Caco-2 (cell line): ENCODE data around the gene SUN1. TPM values are rescaled to one million over a fixed set of nuclear protein-coding genes. Genes with fewer than 3 reads are reported as not detected.

Source experiments
- BruUV-seq: library from RNA; stranded (reverse); fragments of 400-500 nt; replicated peaks from 2 replicates; lab custom pipeline; 2021; lab: Mats Ljungman, UMichigan
- CTCF ChIA-PET: fragments of 300-600 bp; sonication (Branson Sonifier 250); formaldehyde crosslinking; loops from one replicate; lab custom pipeline; 2022; ENCODE audit warnings: antibody characterized with exemption; lab: Charles Lee
- POLR2A ChIA-PET: fragments of 300-600 bp; sonication (Branson Sonifier 250); formaldehyde crosslinking; loops from one replicate; lab custom pipeline; 2022; ENCODE audit warnings: antibody characterized with exemption; lab: Charles Lee
- DNase-seq, 2 experiments: peaks; one replicate each; pipeline versions ENCODE4 v3.0.0 to v3.0.0-alpha.2; 2020 to 2022
- H3K27me3 ChIP-seq: replicated peaks from 2 replicates; pipeline ENCODE4 v1.6.0; 2011; ENCODE audit warnings: low read length; ENCODE audit not compliant: control insufficient read depth, insufficient read depth
- H3K36me3 ChIP-seq: 2 replicates; pipeline ENCODE4 v1.5.1; 2011; ENCODE audit warnings: low read length; ENCODE audit not compliant: control insufficient read depth, insufficient read depth
- H3K4me1 ChIP-seq: fragments of 250-450 bp; sonication (Bioruptor Pico); 2 replicates; pipeline ENCODE4 v1.5.1; 2020; ENCODE audit warnings: mild to moderate bottlenecking
- H3K4me3 ChIP-seq: 2 replicates; pipeline ENCODE4 v1.5.1; 2011; ENCODE audit warnings: low read depth, mild to moderate bottlenecking, control low read depth, low read length
- H3K9me3 ChIP-seq: fragments of 250-450 bp; sonication (Bioruptor Pico); 2 replicates; pipeline ENCODE4 v1.5.1; 2020; ENCODE audit warnings: mild to moderate bottlenecking, moderate library complexity
- H3K27ac Mint-ChIP-seq: one replicate; pipeline ENCODE4 v1.8.0; 2022; ENCODE audit warnings: mixed read lengths; ENCODE audit not compliant: unreplicated experiment
- H3K27me3 Mint-ChIP-seq: one replicate; pipeline ENCODE4 v1.8.0; 2022; ENCODE audit warnings: mixed read lengths; ENCODE audit not compliant: insufficient read depth, unreplicated experiment
- H3K36me3 Mint-ChIP-seq: one replicate; pipeline ENCODE4 v1.8.0; 2022; ENCODE audit warnings: mild to moderate bottlenecking, mixed read lengths; ENCODE audit not compliant: insufficient read depth, unreplicated experiment
- H3K4me1 Mint-ChIP-seq: one replicate; pipeline ENCODE4 v1.8.0; 2022; ENCODE audit warnings: low read depth, mixed read lengths; ENCODE audit not compliant: unreplicated experiment
- H3K4me3 Mint-ChIP-seq: one replicate; pipeline ENCODE4 v1.8.0; 2022; ENCODE audit warnings: mild to moderate bottlenecking, moderate library complexity, mixed read lengths; ENCODE audit not compliant: unreplicated experiment
- H3K9me3 Mint-ChIP-seq: one replicate; pipeline ENCODE4 v1.8.0; 2022; ENCODE audit warnings: mixed read lengths; ENCODE audit not compliant: unreplicated experiment
- CTCF ChIP-seq, 2 experiments: fragments of 200-600 bp in 1 of 2; IDR thresholded peaks; 1 replicate in 1 of 2; 2 replicates in 1 of 2; pipeline versions ENCODE4 v1.5.1 to v1.8.0; 2011 to 2022; ENCODE audit warnings: antibody characterized with exemption in 1 of 2, control low read depth in 1 of 2, inconsistent platforms in 1 of 2, low read depth in 1 of 2, low read length in 1 of 2, mild to moderate bottlenecking in 1 of 2, moderate library complexity in 1 of 2; ENCODE audit not compliant: insufficient read depth in 1 of 2, severe bottlenecking in 1 of 2, unreplicated experiment in 1 of 2
- intact Hi-C: fragments of 100-400 bp; cut with micrococcal nuclease; formaldehyde crosslinking; loops from one replicate; pipeline ENCODE4 v1.10.0; 2022; ENCODE audit not compliant: unreplicated experiment
- total RNA-seq: library from RNA; stranded (reverse); gene quantifications from 2 replicates; pipeline ENCODE4 v1.2.3, GENCODE V29; 2022

The SUN1 gene
- total RNA-seq, 1 experiment from 2014 or later: 146 TPM

GRCh38 chr7:917255-918117 lies 85.2 kb downstream of the SUN1 start:
- no peak overlapping the region for H3K4me3 ChIP-seq
- Mint-ChIP-seq H3K27me3 (no peaks in the 10 kb centered on the region), H3K36me3 (peaks cover 32% of the 10 kb centered on the region), H3K4me3 (no peak overlapping the region), H3K4me1 (peaks cover 6% of the 10 kb centered on the region), H3K27ac (no peak overlapping the region), H3K9me3 (no peaks in the 10 kb centered on the region)
- no peak for DNase-seq
- intact Hi-C loops: no loop called here
- no peaks in the 10 kb centered on the region for H3K27me3 ChIP-seq
- H3K4me1 ChIP-seq: no peaks in the 10 kb centered on the region
- ChIA-PET POLR2A (no interaction called here), CTCF (no interaction called here)
- TF ChIP-seq CTCF (IDR thresholded peaks at IDR 0.05; ENCODE audit: insufficient read depth in 1 of 2, low read depth in 1 of 2, low read length in 1 of 2, severe bottlenecking in 1 of 2, unreplicated experiment in 1 of 2): no peak
- BruUV-seq: no TSS peak
- H3K9me3 ChIP-seq: no peaks in the 10 kb centered on the region
- no peaks in the 10 kb centered on the region; the same call in 1 of the 2 replicates for H3K36me3 ChIP-seq

- Mint-ChIP-seq H3K4me1 (peaks cover 6% of the 10 kb centered on the region), H3K27me3 (no peaks in the 10 kb centered on the region), H3K4me3 (no peak overlapping the region), H3K9me3 (no peaks in the 10 kb centered on the region), H3K36me3 (peaks cover 28% of the 10 kb centered on the region), H3K27ac (no peak overlapping the region)
- Histone ChIP-seq H3K4me3 (no peak overlapping the region), H3K36me3 (no peaks in the 10 kb centered on the region; the same call in 1 of the 2 replicates), H3K27me3 (no peaks in the 10 kb centered on the region), H3K9me3 (no peaks in the 10 kb centered on the region), H3K4me1 (no peaks in the 10 kb centered on the region)
- intact Hi-C loops: no loop called here
- ChIA-PET POLR2A (no interaction called here), CTCF (no interaction called here)
- BruUV-seq: no TSS peak
- no peak for DNase-seq
- TF ChIP-seq CTCF (IDR thresholded peaks at IDR 0.05; ENCODE audit: insufficient read depth in 1 of 2, low read depth in 1 of 2, low read length in 1 of 2, severe bottlenecking in 1 of 2, unreplicated experiment in 1 of 2): no peak
These were observed 85.8 kb downstream of the SUN1 start for GRCh38 chr7:918118-918425.

- peaks cover 28% of the 10 kb centered on the region for H3K36me3 Mint-ChIP-seq
- Histone ChIP-seq H3K4me3 (no peak overlapping the region), H3K27me3 (no peaks in the 10 kb centered on the region), H3K9me3 (no peaks in the 10 kb centered on the region), H3K4me1 (no peaks in the 10 kb centered on the region), H3K36me3 (no peaks in the 10 kb centered on the region; the same call in 1 of the 2 replicates)
- ChIA-PET POLR2A (no interaction called here), CTCF (no interaction called here)
- H3K4me1 Mint-ChIP-seq: peaks cover 6% of the 10 kb centered on the region
- no peak overlapping the region for H3K4me3 Mint-ChIP-seq
- BruUV-seq: no TSS peak
- no peak for TF ChIP-seq CTCF (IDR thresholded peaks at IDR 0.05; ENCODE audit: insufficient read depth in 1 of 2, low read depth in 1 of 2, low read length in 1 of 2, severe bottlenecking in 1 of 2, unreplicated experiment in 1 of 2)
- no peak overlapping the region for H3K27ac Mint-ChIP-seq
- intact Hi-C loops: no loop called here
- no peaks in the 10 kb centered on the region for H3K9me3 Mint-ChIP-seq
- DNase-seq: peak in 1 of 2 experiments; percentile 30
- no peaks in the 10 kb centered on the region for H3K27me3 Mint-ChIP-seq
These were observed 86.3 kb downstream of the SUN1 start for GRCh38 chr7:918441-919113.
